GM12878 (cell line): Measurements from ENCODE around the gene ADGRE2. TPM values are rescaled to one million over a fixed set of nuclear protein-coding genes. Genes with fewer than 3 reads are reported as not detected.

ENCODE experiments used
- ATAC-seq: fragments of 200-7000 bp; cut with Tn5 transposase; 3 replicates; pipeline ENCODE4 v1.9.1; 2020; ENCODE audit warnings: mild to moderate bottlenecking, moderate library complexity
- BruUV-seq: library from RNA; stranded (reverse); fragments of 400-500 nt; replicated peaks from 2 replicates; lab custom pipeline; 2021; lab: Mats Ljungman, UMichigan
- CTCF ChIA-PET: fragments of 300-600 bp; sonication (Branson Sonifier 250); formaldehyde crosslinking; extraction: SDS; loops from one replicate; lab custom pipeline; 2021; ENCODE audit warnings: inconsistent platforms; lab: Yijun Ruan, JAX
- POLR2A ChIA-PET: fragments of 350-600 bp; formaldehyde crosslinking; extraction: SDS; loops from one replicate; lab custom pipeline; 2021; ENCODE audit warnings: inconsistent platforms; lab: Charles Lee
- RAD21 ChIA-PET: fragments of 300-600 bp; sonication (Branson Sonifier 250); formaldehyde crosslinking; loops from one replicate; lab custom pipeline; 2023; ENCODE audit warnings: antibody characterized with exemption; ENCODE audit not compliant: unreplicated experiment; lab: Charles Lee
- SMC1A ChIA-PET: fragments of 300-600 bp; sonication (Branson Sonifier 250); formaldehyde crosslinking; loops from one replicate; lab custom pipeline; 2023; ENCODE audit not compliant: unreplicated experiment, uncharacterized antibody; lab: Charles Lee
- DNase-seq: peaks from one replicate; pipeline ENCODE4 v3.0.0-alpha.2; 2011; ENCODE audit warnings: low read depth, low spot score
- FAIRE-seq: peaks from 3 replicates; lab custom pipeline; 2011; peaks lifted over from hg19 to GRCh38; lab: Jason Lieb, UNC
- H2AFZ ChIP-seq: 2 replicates; pipeline ENCODE4 v1.6.0; 2011; ENCODE audit warnings: low read depth, low read length, control low read depth; ENCODE audit not compliant: control insufficient read depth
- H3K27ac ChIP-seq: 2 replicates; pipeline ENCODE4 v1.5.1; 2011; ENCODE audit warnings: control low read depth; ENCODE audit not compliant: control insufficient read depth, insufficient read depth
- H3K27me3 ChIP-seq, 2 experiments: replicated peaks in 1 of 2; 2 replicates each; pipeline versions ENCODE4 v1.6.0 to v1.6.1; 2011; ENCODE audit warnings: low read length in 1 of 2; ENCODE audit not compliant: control insufficient read depth in 2 of 2, insufficient read depth in 2 of 2
- H3K36me3 ChIP-seq, 2 experiments: 2 replicates each; pipeline ENCODE4 v1.5.1; 2011; ENCODE audit warnings: low read length in 1 of 2; ENCODE audit not compliant: control insufficient read depth in 2 of 2, insufficient read depth in 2 of 2
- H3K4me1 ChIP-seq: 2 replicates; pipeline ENCODE4 v1.6.1; 2011; ENCODE audit warnings: mild to moderate bottlenecking, low read length, moderate library complexity, mixed read lengths; ENCODE audit not compliant: control insufficient read depth, insufficient read depth
- H3K4me2 ChIP-seq: 2 replicates; pipeline ENCODE4 v1.6.0; 2011; ENCODE audit warnings: control low read depth; ENCODE audit not compliant: control insufficient read depth, insufficient read depth
- H3K4me3 ChIP-seq: fragments of 200-600 bp; sonication (generic); 2 replicates; pipeline ENCODE4 v1.5.1; 2016
- H3K79me2 ChIP-seq: 2 replicates; pipeline ENCODE4 v1.6.0; 2011; ENCODE audit warnings: low read length; ENCODE audit not compliant: control insufficient read depth, insufficient read depth
- H3K9ac ChIP-seq: 2 replicates; pipeline ENCODE4 v1.8.0; 2011; ENCODE audit warnings: low read length, control low read depth, mixed read lengths; ENCODE audit not compliant: control insufficient read depth, insufficient read depth
- H3K9me3 ChIP-seq: replicated peaks from 3 replicates; pipeline ENCODE4 v1.5.1; 2011; ENCODE audit warnings: mild to moderate bottlenecking, low read length; ENCODE audit not compliant: control insufficient read depth, insufficient read depth
- H4K20me1 ChIP-seq: 2 replicates; pipeline ENCODE4 v1.6.0; 2011; ENCODE audit not compliant: control insufficient read depth, insufficient read depth
- CBX5 ChIP-seq: sonication (generic); IDR thresholded peaks from 2 replicates; pipeline ENCODE4 v1.6.1; 2016; ENCODE audit warnings: low read depth, moderate library complexity, mild to moderate bottlenecking, inconsistent platforms
- HCFC1 ChIP-seq: fragments of 150-350 bp; IDR thresholded peaks from 2 replicates; pipeline ENCODE4 v1.6.1; 2014; ENCODE audit warnings: low read length
- KLF5 ChIP-seq: fragments of 450-650 bp; IDR thresholded peaks from 2 replicates; pipeline ENCODE4 v1.6.1; 2014; ENCODE audit warnings: mild to moderate bottlenecking; ENCODE audit not compliant: partially characterized antibody
- MEF2A ChIP-seq: IDR thresholded peaks from 2 replicates; pipeline ENCODE4 v1.6.1; 2011; ENCODE audit warnings: low read depth, mild to moderate bottlenecking, low read length, moderate library complexity; ENCODE audit not compliant: insufficient read depth
- MTA2 ChIP-seq: fragments of 450-650 bp; IDR thresholded peaks from 2 replicates; pipeline ENCODE4 v1.6.1; 2016; ENCODE audit warnings: low read depth, mild to moderate bottlenecking, moderate library complexity
- MXI1 ChIP-seq: fragments of 150-350 bp; IDR thresholded peaks from 2 replicates; pipeline ENCODE4 v1.6.1; 2011; ENCODE audit warnings: low read depth, mild to moderate bottlenecking, inconsistent platforms, low read length, improper control_type of control experiment
- MYC ChIP-seq: IDR thresholded peaks from 2 replicates; pipeline ENCODE4 v1.6.1; 2011; ENCODE audit warnings: mild to moderate bottlenecking, low read length, moderate library complexity, inconsistent platforms; ENCODE audit not compliant: insufficient read depth, insufficient replicate concordance, insufficient read length, severe bottlenecking
- SMAD5 ChIP-seq: IDR thresholded peaks from 2 replicates; pipeline ENCODE4 v1.6.1; 2016; ENCODE audit warnings: antibody characterized with exemption, low read depth
- SMC3 ChIP-seq: IDR thresholded peaks from 2 replicates; pipeline ENCODE4 v1.6.1; 2011; ENCODE audit warnings: low read length, improper control_type of control experiment, borderline replicate concordance
- SREBF1 ChIP-seq: IDR thresholded peaks from 2 replicates; pipeline ENCODE4 v1.6.1; 2012; ENCODE audit warnings: mild to moderate bottlenecking, low read length
- SUZ12 ChIP-seq: fragments of 200-600 bp; sonication (generic); IDR thresholded peaks from one replicate; pipeline ENCODE4 v1.6.1; 2018; ENCODE audit warnings: antibody characterized with exemption, mild to moderate bottlenecking; ENCODE audit not compliant: unreplicated experiment
- ZNF217 ChIP-seq: fragments of 450-650 bp; IDR thresholded peaks from 2 replicates; pipeline ENCODE4 v1.6.1; 2017; ENCODE audit warnings: antibody characterized with exemption, mild to moderate bottlenecking
- WGBS: methylation state at CpG from one replicate; pipeline ENCODE4 v1.1.6; 2016; ENCODE audit warnings: low lambda C conversion rate; ENCODE audit not compliant: insufficient replicate concordance, insufficient coverage; ENCODE audit errors: missing lambda C conversion rate; 5-methylcytosine and 5-hydroxymethylcytosine counted together
- in situ Hi-C: fragments of 300-500 bp; cut with MboI; formaldehyde crosslinking; loops from 9 replicates; pipeline ENCODE4 v1.14.3; 2018; ENCODE audit warnings: mixed read lengths
- intact Hi-C: fragments of 100-400 bp; cut with micrococcal nuclease; formaldehyde crosslinking; loops from one replicate; pipeline ENCODE4 v1.14.2; 2022; ENCODE audit not compliant: unreplicated experiment
- polyA plus RNA-seq, 11 experiments: library from polyadenylated mRNA; depleted of rRNA in 4 of 11; unstranded in 6 of 11; stranded (reverse) in 5 of 11; fragments of >200 nt; fragmentation: Nextera tagmentation in 4 of 11; fragmentation: Illumina TruSeq in 1 of 11; extraction: Ambion mirVana in 4 of 11; extraction: Trizol in 1 of 11; gene quantifications; 1 replicate in 1 of 11; 2 replicates in 10 of 11; pipeline versions ENCODE4 v1.2.1 to v1.2.3, GENCODE V29; 2011 to 2016; ENCODE audit warnings: inconsistent platforms in 2 of 11, missing spikeins in 2 of 11, low read depth in 1 of 11
- total RNA-seq, 4 experiments: library from RNA; depleted of rRNA in 3 of 4; stranded (reverse); fragments of >200 nt in 3 of 4; fragmentation: Illumina TruSeq in 1 of 4; extraction: Trizol in 1 of 4; gene quantifications; 2 replicates each; pipeline versions ENCODE4 v1.2.1 to v1.2.3, GENCODE V29; 2013 to 2021
- TF ChIP-seq, protein P1 (sequence below): fragments of 450-650 bp; conservative IDR thresholded peaks from 2 replicates; pipeline ENCODE4 v1.6.1; 2017; ENCODE audit warnings: mild to moderate bottlenecking, moderate library complexity

The ADGRE2 gene
- total and polyA plus RNA-seq, 10 of the 15 experiments (the other 5 are each of a cell fraction or from before 2014, with no cell fraction given), result 0.15 to 12.7 (median 4.6) TPM

DNA sequence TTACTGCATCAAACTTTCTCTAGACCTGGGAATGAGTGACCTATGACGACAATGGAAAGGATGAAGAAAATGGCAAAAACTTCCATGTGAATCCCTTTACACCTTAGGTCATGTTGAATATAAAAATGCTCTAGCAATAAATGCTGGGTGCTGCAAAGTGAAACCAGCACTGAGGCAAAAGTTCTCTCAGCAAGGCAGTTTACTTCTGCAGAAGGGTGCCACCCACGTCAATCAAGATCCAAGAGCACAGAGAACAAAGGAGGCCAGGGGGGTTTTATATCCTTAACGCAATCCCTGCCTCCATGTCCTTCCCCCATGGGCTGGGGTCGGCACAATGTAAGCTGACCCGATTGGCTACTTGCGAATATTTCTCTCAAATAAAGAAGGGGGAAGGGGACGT is 49.8 kb downstream of the ADGRE2 start:
- Histone ChIP-seq H3K79me2 (no peaks in the 10 kb centered on the region), H3K9ac (no peak overlapping the region), H3K36me3 (no peaks in the 10 kb centered on the region), H3K9me3 (no peaks in the 10 kb centered on the region; the same call in 2 of the 3 replicates), H4K20me1 (no peaks in the 10 kb centered on the region), H3K27me3 (no peaks in the 10 kb centered on the region), H3K4me1 (no peaks in the 10 kb centered on the region), H3K4me2 (no peak overlapping the region), H3K27ac (no peak overlapping the region), H3K4me3 (no peak overlapping the region), H2AFZ (no peak overlapping the region)
- DNase-seq (no peak), ATAC-seq (no peak), FAIRE-seq (no peak)
- WGBS, result 57% methylated on average over 7 of the region's 7 CpGs
- peak; percentile 72; the same call in 1 of the 2 replicates for TF ChIP-seq CBX5
- no peak for TF ChIP-seq MXI1
- ChIA-PET POLR2A (no interaction called here), SMC1A (no interaction called here), CTCF (interaction anchor here (1.3 kb wide), 1 partner anchor 172 kb away, joined by 4 read pairs; no protein-coding TSS in a partner anchor), RAD21 (no interaction called here)
- intact Hi-C loops (no loop called here), in situ Hi-C loops (no loop called here)
- no TSS peak for BruUV-seq

DNA sequence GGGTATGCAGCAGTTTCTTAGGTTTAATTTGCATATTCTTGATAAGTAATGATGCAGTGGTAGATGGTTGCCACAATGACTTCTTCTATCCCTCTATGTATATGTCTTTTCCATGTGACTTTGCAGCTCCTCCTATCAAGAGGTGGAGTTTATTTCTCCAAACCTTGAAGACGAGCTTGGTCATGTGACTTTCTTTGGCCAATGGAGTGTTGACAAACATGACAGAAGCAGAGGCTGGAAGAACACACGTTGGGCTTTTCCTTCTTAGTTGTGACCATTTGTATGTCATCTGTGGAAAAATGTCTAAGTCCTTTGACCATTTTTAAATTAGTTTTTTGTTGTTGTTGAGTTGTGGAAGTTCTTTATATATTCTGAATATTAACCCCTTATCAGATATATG is 56.2 kb downstream of the ADGRE2 start:
- Histone ChIP-seq H3K4me2 (no peak overlapping the region), H3K9ac (no peak overlapping the region), H3K79me2 (no peaks in the 10 kb centered on the region)
- BruUV-seq, result no TSS peak
- in situ Hi-C loops, result no loop called here
- ATAC-seq, result no peak
- TF ChIP-seq SMC3 (no peak), MTA2 (no peak), SREBF1 (no peak), HCFC1 (no peak), MYC (no peak), MEF2A (no peak), SUZ12 (no peak), ZNF217 (no peak), SMAD5 (no peak), KLF5 (no peak)
- TF ChIP-seq, protein P1, sequence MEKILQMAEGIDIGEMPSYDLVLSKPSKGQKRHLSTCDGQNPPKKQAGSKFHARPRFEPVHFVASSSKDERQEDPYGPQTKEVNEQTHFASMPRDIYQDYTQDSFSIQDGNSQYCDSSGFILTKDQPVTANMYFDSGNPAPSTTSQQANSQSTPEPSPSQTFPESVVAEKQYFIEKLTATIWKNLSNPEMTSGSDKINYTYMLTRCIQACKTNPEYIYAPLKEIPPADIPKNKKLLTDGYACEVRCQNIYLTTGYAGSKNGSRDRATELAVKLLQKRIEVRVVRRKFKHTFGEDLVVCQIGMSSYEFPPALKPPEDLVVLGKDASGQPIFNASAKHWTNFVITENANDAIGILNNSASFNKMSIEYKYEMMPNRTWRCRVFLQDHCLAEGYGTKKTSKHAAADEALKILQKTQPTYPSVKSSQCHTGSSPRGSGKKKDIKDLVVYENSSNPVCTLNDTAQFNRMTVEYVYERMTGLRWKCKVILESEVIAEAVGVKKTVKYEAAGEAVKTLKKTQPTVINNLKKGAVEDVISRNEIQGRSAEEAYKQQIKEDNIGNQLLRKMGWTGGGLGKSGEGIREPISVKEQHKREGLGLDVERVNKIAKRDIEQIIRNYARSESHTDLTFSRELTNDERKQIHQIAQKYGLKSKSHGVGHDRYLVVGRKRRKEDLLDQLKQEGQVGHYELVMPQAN, result no peak
- TF ChIP-seq, all 136 proteins: peak for 0
- H3K4me1 ChIP-seq, result no peaks in the 10 kb centered on the region
- ChIA-PET POLR2A (no interaction called here), SMC1A (no interaction called here), CTCF (interaction anchor here (0.5 kb wide), 1 partner anchor 102 kb away, joined by 3 read pairs; no protein-coding TSS in a partner anchor), RAD21 (no interaction called here)
- H3K36me3 ChIP-seq, result peaks cover 0 to 4% of the 10 kb centered on the region in 2 experiments; a peak in 1 of 4 replicates
- H3K27ac ChIP-seq, result no peak overlapping the region
- no peak for FAIRE-seq
- no peaks in the 10 kb centered on the region for H4K20me1 ChIP-seq
- no peaks in the 10 kb centered on the region for H3K27me3 ChIP-seq
- no peak overlapping the region for H3K4me3 ChIP-seq
- WGBS, result 62% methylated on average over 2 of the region's 2 CpGs
- intact Hi-C loops, result no loop called here
- DNase-seq, result no peak
- peaks cover 25% of the 10 kb centered on the region for H3K9me3 ChIP-seq
- H2AFZ ChIP-seq, result no peak overlapping the region
